Omental fat pad (tissue), 4 donors: Measurements from ENCODE around the gene NEDD9. TPM values are rescaled to one million over a fixed set of nuclear protein-coding genes. Genes with fewer than 3 reads are reported as not detected.

Source experiments
- ATAC-seq: fragments of 150-250 bp; one replicate; pipeline ENCODE4 v1.9.1; 2016; ENCODE audit warnings: mild to moderate bottlenecking, moderate library complexity; ENCODE audit not compliant: low FRiP score
- DNase-seq: peaks from one replicate; pipeline ENCODE4 v3.0.0-alpha.2; 2019; ENCODE audit warnings: low spot score
- total RNA-seq, 4 donors: library from RNA; depleted of rRNA; stranded (reverse); fragments of >200 nt; gene quantifications; one replicate each; pipeline ENCODE4 v1.1.0, GENCODE V29; 2016
- TF ChIP-seq, protein P1 (sequence below), 3 donors: fragments of 450-650 bp; IDR thresholded peaks; one replicate each; pipeline ENCODE4 v1.5.1; 2016 to 2017; ENCODE audit warnings: antibody characterized with exemption in 3 of 3, mild to moderate bottlenecking in 3 of 3, moderate library complexity in 2 of 3

Gene NEDD9
- total RNA-seq, 4 donors from 2014 or later: 77.2 to 196 (median 106) TPM

DNA sequence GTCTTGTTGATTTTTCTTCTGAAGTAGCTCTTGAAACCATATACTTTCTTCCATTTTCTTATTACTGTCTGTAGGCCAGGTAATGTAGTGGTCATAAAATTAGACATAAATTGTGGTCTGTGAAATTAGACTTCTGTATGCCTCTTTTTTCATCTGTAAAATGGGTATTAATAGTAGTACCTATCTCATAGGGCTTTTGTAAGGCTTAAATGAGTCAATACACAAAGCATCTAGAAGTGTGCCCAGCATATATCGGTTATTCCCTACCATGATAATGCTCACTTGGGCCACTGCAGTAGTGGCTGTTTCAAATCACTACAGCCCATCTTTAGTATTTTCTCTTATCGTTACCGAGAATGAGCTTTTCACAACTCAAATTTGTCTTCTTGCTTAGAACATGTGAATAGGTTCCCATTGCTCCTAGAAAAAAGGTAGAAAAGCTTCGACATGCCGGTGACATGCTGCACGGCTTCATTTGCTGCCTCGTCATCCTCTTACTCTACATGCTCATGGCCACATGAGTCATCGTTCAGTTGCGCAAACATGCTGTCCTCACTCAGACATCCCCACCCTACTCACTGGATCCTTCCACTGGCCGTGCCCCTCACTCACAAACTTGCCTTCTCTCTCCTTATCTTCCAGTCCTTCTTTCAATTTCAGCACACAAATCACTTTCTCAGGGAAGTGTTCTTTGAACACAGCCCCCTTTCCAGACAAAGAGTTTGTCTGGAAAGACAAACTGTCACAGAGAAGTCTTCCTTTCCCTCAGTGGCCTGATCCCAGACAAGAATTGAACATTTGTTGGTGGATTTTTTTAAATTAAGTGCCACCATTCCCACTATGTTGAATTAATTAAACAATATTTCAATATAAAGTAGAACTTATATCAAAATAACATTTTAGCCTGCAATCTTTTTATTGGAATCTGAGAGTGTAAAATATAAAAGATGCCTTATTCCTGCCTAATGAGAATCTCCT is 88.8 kb downstream of the NEDD9 start:
- TF ChIP-seq, protein P1, sequence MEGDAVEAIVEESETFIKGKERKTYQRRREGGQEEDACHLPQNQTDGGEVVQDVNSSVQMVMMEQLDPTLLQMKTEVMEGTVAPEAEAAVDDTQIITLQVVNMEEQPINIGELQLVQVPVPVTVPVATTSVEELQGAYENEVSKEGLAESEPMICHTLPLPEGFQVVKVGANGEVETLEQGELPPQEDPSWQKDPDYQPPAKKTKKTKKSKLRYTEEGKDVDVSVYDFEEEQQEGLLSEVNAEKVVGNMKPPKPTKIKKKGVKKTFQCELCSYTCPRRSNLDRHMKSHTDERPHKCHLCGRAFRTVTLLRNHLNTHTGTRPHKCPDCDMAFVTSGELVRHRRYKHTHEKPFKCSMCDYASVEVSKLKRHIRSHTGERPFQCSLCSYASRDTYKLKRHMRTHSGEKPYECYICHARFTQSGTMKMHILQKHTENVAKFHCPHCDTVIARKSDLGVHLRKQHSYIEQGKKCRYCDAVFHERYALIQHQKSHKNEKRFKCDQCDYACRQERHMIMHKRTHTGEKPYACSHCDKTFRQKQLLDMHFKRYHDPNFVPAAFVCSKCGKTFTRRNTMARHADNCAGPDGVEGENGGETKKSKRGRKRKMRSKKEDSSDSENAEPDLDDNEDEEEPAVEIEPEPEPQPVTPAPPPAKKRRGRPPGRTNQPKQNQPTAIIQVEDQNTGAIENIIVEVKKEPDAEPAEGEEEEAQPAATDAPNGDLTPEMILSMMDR (IDR thresholded peaks at IDR 0.05): no peak
- peak; percentile 67 for ATAC-seq
- peak; percentile 82 for DNase-seq

DNA sequence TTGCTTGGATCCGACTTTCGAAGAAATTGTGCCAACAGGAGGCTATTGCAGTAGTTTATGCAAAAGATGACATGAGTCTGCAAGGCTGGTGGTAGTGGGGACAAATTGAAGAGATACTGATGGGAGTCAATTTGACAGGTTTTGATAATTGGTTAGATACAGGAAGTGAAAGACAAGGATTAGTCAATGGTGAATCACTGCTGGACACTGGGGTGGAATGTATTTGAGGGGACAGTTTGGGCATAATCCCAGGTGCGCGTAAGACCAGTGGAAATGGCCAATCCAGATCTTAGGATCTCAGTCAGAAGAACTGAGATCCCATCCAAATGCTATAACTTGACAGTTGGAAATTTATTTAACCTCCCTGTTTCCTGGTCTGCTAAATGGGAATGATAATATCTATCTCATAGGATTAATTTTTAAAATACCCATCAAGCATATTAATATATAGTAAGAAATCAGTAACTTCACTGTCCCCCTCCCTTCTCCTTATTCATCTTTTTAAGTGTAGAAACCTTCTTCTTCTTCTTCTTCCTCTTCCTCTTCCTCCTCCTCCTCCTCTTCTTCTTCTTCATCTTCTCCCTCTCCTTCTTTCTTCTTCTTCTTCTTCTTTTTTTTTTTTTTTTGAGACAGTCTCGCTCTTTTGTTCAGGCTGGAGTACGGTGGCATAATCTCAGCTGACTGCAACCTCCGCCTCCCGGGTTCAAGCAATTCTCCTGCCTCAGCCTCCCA is 90.0 kb downstream of the NEDD9 start:
- ATAC-seq (no peak), DNase-seq (no peak)
- TF ChIP-seq, protein P1 (IDR thresholded peaks at IDR 0.05): no peak

DNA sequence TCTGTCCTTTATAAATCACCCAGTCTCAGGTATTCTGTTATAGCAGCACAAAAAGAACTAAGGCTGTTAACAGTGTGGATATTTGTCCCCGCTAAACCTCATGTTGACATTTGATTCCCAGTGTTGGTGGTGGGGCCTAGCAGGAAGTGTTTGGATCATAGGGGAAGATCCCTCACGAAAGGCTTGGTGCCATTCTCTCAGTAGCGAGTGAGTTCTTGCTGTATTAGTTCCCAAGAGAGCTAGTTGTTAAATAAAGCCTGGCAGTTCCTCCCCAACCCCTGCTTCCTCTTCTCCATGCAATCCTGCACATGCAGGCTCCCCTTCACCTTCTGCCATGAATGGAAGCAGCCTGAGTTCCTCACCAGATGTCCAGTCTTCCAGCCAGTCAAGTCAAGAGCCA is 91.2 kb downstream of the NEDD9 start:
- TF ChIP-seq, protein P1 (IDR thresholded peaks at IDR 0.05): no peak
- DNase-seq (no peak), ATAC-seq (no peak)

DNA sequence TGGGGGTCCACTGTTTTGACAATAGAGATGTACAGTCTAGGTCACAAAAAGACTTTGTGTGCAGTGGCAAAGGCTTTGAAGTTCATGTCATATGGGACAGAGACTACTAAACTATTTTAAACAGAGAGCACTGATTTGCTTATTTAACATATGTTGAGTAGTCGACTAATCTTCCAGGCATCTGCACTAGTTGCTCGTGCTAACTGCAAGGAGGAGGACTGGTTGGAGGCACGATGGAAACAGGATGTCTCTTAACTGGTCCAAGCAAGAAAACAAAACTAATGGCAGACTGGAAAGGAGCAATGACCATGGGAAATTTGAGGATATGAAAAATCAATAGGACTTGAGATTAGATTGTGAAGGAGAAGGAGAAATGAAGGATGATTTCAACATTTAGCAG is 92.4 kb downstream of the NEDD9 start:
- TF ChIP-seq, protein P1 (IDR thresholded peaks at IDR 0.05): no peak
- ATAC-seq (no peak), DNase-seq (no peak)

DNA sequence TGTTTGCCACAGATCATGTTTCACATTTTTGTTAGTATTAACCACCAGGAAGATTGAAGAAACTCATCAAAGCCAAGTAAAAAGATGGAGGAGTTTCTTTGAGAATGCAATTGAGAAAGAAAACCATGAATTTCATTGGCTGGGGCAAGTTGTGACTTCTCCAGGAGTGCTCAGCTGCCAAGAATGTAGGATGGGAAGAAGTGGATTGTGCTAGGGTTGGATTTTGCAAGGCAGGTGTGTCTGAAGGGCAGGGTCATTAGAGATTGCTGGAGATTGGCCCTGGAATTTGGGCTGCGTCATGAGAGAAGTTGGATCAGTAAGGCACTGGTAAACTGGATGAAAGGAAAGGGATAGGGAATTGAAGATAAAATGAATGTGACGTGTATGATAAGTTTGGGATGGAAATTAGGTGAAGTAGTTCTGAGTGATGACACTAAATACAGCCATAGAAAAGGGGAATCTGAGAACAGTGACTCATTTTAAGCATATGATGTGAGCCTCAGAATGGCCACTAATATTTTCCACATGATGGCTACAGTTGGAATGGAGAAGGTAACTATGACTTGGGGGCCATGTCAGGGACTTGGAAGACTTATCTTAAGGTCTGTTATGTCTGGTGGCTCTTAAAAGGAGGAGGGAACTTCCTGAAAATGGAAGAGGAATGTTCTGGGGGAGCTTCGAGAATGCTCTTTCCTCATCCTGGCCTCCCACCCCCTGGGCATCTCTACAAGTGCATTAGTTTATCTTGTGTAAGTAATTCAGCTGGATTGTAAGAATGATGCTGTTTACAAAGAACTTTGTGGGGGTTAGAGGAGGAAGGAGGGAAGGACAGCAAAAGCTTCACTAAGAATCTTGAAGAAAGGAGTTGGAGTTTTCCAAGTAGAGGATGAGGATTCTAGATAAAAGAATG is 93.2 kb downstream of the NEDD9 start:
- DNase-seq: no peak
- TF ChIP-seq, protein P1 (IDR thresholded peaks at IDR 0.05): no peak
- peak; percentile 72 for ATAC-seq

DNA sequence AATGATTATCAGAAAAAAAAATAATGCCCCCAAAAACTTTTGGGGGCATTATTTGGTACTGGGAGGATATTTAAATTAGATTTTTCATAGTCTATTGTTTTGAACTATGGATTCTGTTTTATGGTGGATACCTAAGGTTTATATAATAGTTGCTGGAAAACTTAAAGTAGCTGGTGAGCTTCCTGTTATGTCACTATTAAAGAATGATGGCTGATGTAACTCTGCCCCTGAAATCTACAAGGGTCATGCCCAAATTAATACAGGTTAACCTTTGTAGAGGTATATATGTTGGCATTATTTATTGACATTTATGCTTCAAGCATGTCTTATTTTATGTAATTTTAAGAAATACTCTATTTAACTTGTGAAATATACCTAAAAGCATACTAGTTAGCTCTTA is 95.7 kb downstream of the NEDD9 start:
- DNase-seq (no peak), ATAC-seq (no peak)
- TF ChIP-seq, protein P1 (IDR thresholded peaks at IDR 0.05): no peak
